H1 (cell line): ENCODE results near the gene LARP4B. TPM values are rescaled to one million over a fixed set of nuclear protein-coding genes. Genes with fewer than 3 reads are reported as not detected.

Experiments used
- CTCF ChIA-PET: fragments of 300-600 bp; sonication (Branson Sonifier 250); formaldehyde crosslinking; loops from one replicate; lab custom pipeline; 2021; ENCODE audit not compliant: partially characterized antibody; lab: Charles Lee
- POLR2A ChIA-PET: fragments of 300-600 bp; sonication (Branson Sonifier 250); formaldehyde crosslinking; loops from one replicate; lab custom pipeline; 2021; ENCODE audit warnings: inconsistent platforms; ENCODE audit not compliant: partially characterized antibody; lab: Charles Lee
- DNase-seq, 2 experiments: peaks; one replicate each; pipeline versions ENCODE4 v3.0.0 to v3.0.0-alpha.2; 2010 to 2022; ENCODE audit warnings: low spot score in 2 of 2, low read depth in 1 of 2, mixed read lengths in 1 of 2
- FAIRE-seq: peaks from 2 replicates; lab custom pipeline; 2011; peaks lifted over from hg19 to GRCh38; lab: Jason Lieb, UNC
- H2AFZ ChIP-seq: 2 replicates; pipeline ENCODE4 v1.8.1; 2012; ENCODE audit warnings: low read length, inconsistent platforms
- H2AK5ac ChIP-seq: 2 replicates; pipeline ENCODE4 v1.6.1; 2013; ENCODE audit warnings: low read depth, low read length
- H2BK120ac ChIP-seq: replicated peaks from 2 replicates; pipeline ENCODE3; 2013; ENCODE audit warnings: low read depth, low read length, inconsistent platforms
- H2BK12ac ChIP-seq: 2 replicates; pipeline ENCODE4 v1.6.1; 2013; ENCODE audit warnings: low read depth, low read length
- H2BK15ac ChIP-seq: 2 replicates; pipeline ENCODE4 v1.6.1; 2013; ENCODE audit warnings: low read length
- H2BK20ac ChIP-seq: 2 replicates; pipeline ENCODE4 v1.6.1; 2013; ENCODE audit warnings: low read length
- H2BK5ac ChIP-seq: 2 replicates; pipeline ENCODE4 v1.6.1; 2013; ENCODE audit warnings: low read depth, low read length
- H3K14ac ChIP-seq: 2 replicates; pipeline ENCODE4 v1.6.1; 2013; ENCODE audit warnings: inconsistent platforms; ENCODE audit not compliant: insufficient read length
- H3K18ac ChIP-seq: 2 replicates; pipeline ENCODE4 v1.6.1; 2013; ENCODE audit warnings: low read length; ENCODE audit errors: extremely low read depth
- H3K23ac ChIP-seq: 2 replicates; pipeline ENCODE4 v1.6.1; 2013; ENCODE audit warnings: inconsistent platforms; ENCODE audit not compliant: insufficient read length
- H3K23me2 ChIP-seq: 2 replicates; pipeline ENCODE4 v1.6.1; 2013; ENCODE audit warnings: low read depth, low read length
- H3K27ac ChIP-seq: 2 replicates; pipeline ENCODE4 v1.6.1; 2011; ENCODE audit warnings: low read depth, low read length, inconsistent platforms
- H3K27me3 ChIP-seq, 4 experiments: replicated peaks in 1 of 4; 1 replicate in 1 of 4; 2 replicates in 3 of 4; pipeline versions ENCODE4 v1.6.1 to v1.8.1; 2011 to 2013; ENCODE audit warnings: low read length in 3 of 4, mild to moderate bottlenecking in 3 of 4, inconsistent platforms in 2 of 4, mixed read lengths in 2 of 4, moderate library complexity in 1 of 4; ENCODE audit not compliant: control insufficient read depth in 3 of 4, insufficient read depth in 3 of 4; ENCODE audit errors: extremely low read depth in 1 of 4
- H3K36me3 ChIP-seq, 4 experiments: 2 replicates each; pipeline versions ENCODE4 v1.6.1 to v1.8.1; 2011 to 2013; ENCODE audit warnings: mild to moderate bottlenecking in 4 of 4, low read length in 3 of 4, moderate library complexity in 2 of 4, control low read depth in 1 of 4, inconsistent platforms in 1 of 4; ENCODE audit not compliant: insufficient read depth in 4 of 4, control insufficient read depth in 2 of 4
- H3K4ac ChIP-seq: replicated peaks from 2 replicates; pipeline ENCODE3; 2013; ENCODE audit warnings: low read length, low read depth, mixed read lengths, inconsistent platforms; ENCODE audit not compliant: insufficient read length
- H3K4me1 ChIP-seq, 4 experiments: replicated peaks in 1 of 4; 1 replicate in 1 of 4; 2 replicates in 3 of 4; pipeline versions ENCODE4 v1.6.1 to v1.8.1; 2011 to 2013; ENCODE audit warnings: low read length in 3 of 4, inconsistent platforms in 2 of 4, mixed read lengths in 1 of 4; ENCODE audit not compliant: insufficient read depth in 4 of 4, control insufficient read depth in 3 of 4
- H3K4me2 ChIP-seq, 2 experiments: 2 replicates each; pipeline versions ENCODE4 v1.6.1 to v1.8.1; 2011 to 2013; ENCODE audit warnings: low read depth in 2 of 2, low read length in 2 of 2, control low read depth in 1 of 2, inconsistent platforms in 1 of 2, mild to moderate bottlenecking in 1 of 2; ENCODE audit not compliant: insufficient read depth in 1 of 2
- H3K4me3 ChIP-seq, 4 experiments: fragments of 200-600, 300-600 bp in 1 of 4; sonication (generic), shearing (Covaris generic), sonication (Bioruptor Twin) in 1 of 4; 2 replicates each; pipeline versions ENCODE4 v1.5.1 to v1.8.1; 2011 to 2016; ENCODE audit warnings: low read length in 4 of 4, low read depth in 3 of 4, control low read depth in 2 of 4, inconsistent platforms in 2 of 4, mild to moderate bottlenecking in 2 of 4, mixed read lengths in 1 of 4, moderate library complexity in 1 of 4; ENCODE audit not compliant: insufficient read depth in 2 of 4; ENCODE audit errors: extremely low read depth in 1 of 4
- H3K56ac ChIP-seq: replicated peaks from 2 replicates; pipeline ENCODE3; 2013; ENCODE audit warnings: low read depth, mild to moderate bottlenecking, mixed read lengths, low read length, inconsistent platforms; ENCODE audit not compliant: insufficient read length
- H3K79me1 ChIP-seq: 2 replicates; pipeline ENCODE4 v1.6.1; 2013; ENCODE audit warnings: low read depth, low read length, control low read depth
- H3K79me2 ChIP-seq, 2 experiments: 2 replicates each; pipeline versions ENCODE4 v1.6.1 to v1.8.1; 2012 to 2013; ENCODE audit warnings: low read length in 2 of 2, mild to moderate bottlenecking in 2 of 2, inconsistent platforms in 1 of 2; ENCODE audit not compliant: insufficient read depth in 2 of 2, control insufficient read depth in 1 of 2
- H3K9ac ChIP-seq, 4 experiments: replicated peaks in 1 of 4; 1 replicate in 1 of 4; 2 replicates in 3 of 4; pipeline versions ENCODE4 v1.6.1 to v1.8.1; 2011 to 2013; ENCODE audit warnings: low read depth in 3 of 4, low read length in 3 of 4, control low read depth in 2 of 4, mild to moderate bottlenecking in 2 of 4, moderate library complexity in 2 of 4, inconsistent platforms in 1 of 4; ENCODE audit errors: extremely low read depth in 1 of 4
- H3K9me3 ChIP-seq, 2 experiments: 2 replicates each; pipeline versions ENCODE4 v1.6.1 to v1.8.1; 2012 to 2013; ENCODE audit warnings: mild to moderate bottlenecking in 2 of 2, moderate library complexity in 2 of 2, control low read depth in 1 of 2, inconsistent platforms in 1 of 2, low read depth in 1 of 2, low read length in 1 of 2, mixed read lengths in 1 of 2; ENCODE audit not compliant: insufficient read depth in 2 of 2
- H4K20me1 ChIP-seq, 2 experiments: replicated peaks in 1 of 2; 2 replicates each; pipeline versions ENCODE3 to v1.8.1; 2011 to 2013; ENCODE audit warnings: inconsistent platforms in 2 of 2, low read length in 2 of 2, mild to moderate bottlenecking in 1 of 2; ENCODE audit not compliant: insufficient read depth in 2 of 2, control insufficient read depth in 1 of 2
- H4K5ac ChIP-seq: 2 replicates; pipeline ENCODE4 v1.6.1; 2013; ENCODE audit warnings: low read length, low read depth, mixed read lengths, inconsistent platforms; ENCODE audit not compliant: insufficient read length
- H4K8ac ChIP-seq: 2 replicates; pipeline ENCODE4 v1.8.0; 2013; ENCODE audit warnings: mild to moderate bottlenecking, moderate library complexity, low read length, inconsistent platforms; ENCODE audit not compliant: insufficient read depth; ENCODE audit errors: extremely low read depth
- H4K91ac ChIP-seq: replicated peaks from 2 replicates; pipeline ENCODE3; 2013; ENCODE audit warnings: low read length, mixed read lengths, inconsistent platforms; ENCODE audit not compliant: insufficient read length
- CHD1 ChIP-seq: IDR thresholded peaks from 2 replicates; pipeline ENCODE4 v1.6.1; 2012; ENCODE audit warnings: low read depth, low read length, improper control_type of control experiment
- JUN ChIP-seq: IDR thresholded peaks from 2 replicates; pipeline ENCODE4 v1.6.1; 2011; ENCODE audit warnings: low read depth, mild to moderate bottlenecking, improper control_type of control experiment, low read length
- JUND ChIP-seq: IDR thresholded peaks from 2 replicates; pipeline ENCODE4 v1.6.1; 2011; ENCODE audit warnings: mild to moderate bottlenecking, improper control_type of control experiment, low read length
- KDM4A ChIP-seq: IDR thresholded peaks from one replicate; pipeline ENCODE4 v1.7.1; 2012; ENCODE audit warnings: low read depth, mild to moderate bottlenecking, moderate library complexity, low read length, inconsistent platforms; ENCODE audit not compliant: severe bottlenecking
- NANOG ChIP-seq: IDR thresholded peaks from 2 replicates; pipeline ENCODE4 v1.6.1; 2011; ENCODE audit warnings: low read length, low read depth, mild to moderate bottlenecking, inconsistent platforms; ENCODE audit not compliant: insufficient read depth, poor library complexity, severe bottlenecking
- POLR2A ChIP-seq, 2 experiments: IDR thresholded peaks; 1 replicate in 1 of 2; 2 replicates in 1 of 2; pipeline ENCODE4 v1.6.1; 2011; ENCODE audit warnings: low read depth in 2 of 2, low read length in 2 of 2, mild to moderate bottlenecking in 2 of 2; ENCODE audit errors: control extremely low read depth in 1 of 2
- RBBP5 ChIP-seq: IDR thresholded peaks from 2 replicates; pipeline ENCODE4 v1.7.1; 2012; ENCODE audit warnings: low read depth, mild to moderate bottlenecking, inconsistent platforms, low read length, moderate library complexity, borderline replicate concordance
- SIN3A ChIP-seq, 2 experiments: IDR thresholded peaks in 1 of 2; conservative IDR thresholded peaks in 1 of 2; 2 replicates each; pipeline ENCODE4 v1.6.1; 2011 to 2012; ENCODE audit warnings: low read length in 2 of 2, improper control_type of control experiment in 1 of 2, low read depth in 1 of 2, mild to moderate bottlenecking in 1 of 2
- SIX5 ChIP-seq: IDR thresholded peaks from 2 replicates; pipeline ENCODE4 v1.6.1; 2011; ENCODE audit warnings: mild to moderate bottlenecking, low read depth, low read length
- SP2 ChIP-seq: IDR thresholded peaks from 2 replicates; pipeline ENCODE4 v1.6.1; 2012; ENCODE audit warnings: mild to moderate bottlenecking, low read length, inconsistent platforms
- YY1 ChIP-seq: IDR thresholded peaks from 2 replicates; pipeline ENCODE4 v1.6.1; 2011; ENCODE audit warnings: low read depth, mild to moderate bottlenecking, low read length
- WGBS, 2 experiments: shearing (Covaris generic) in 1 of 2; methylation state at CpG; one replicate each; pipeline versions ENCODE4 v1.1.6 to v1.1.7; 2013 to 2015; ENCODE audit warnings: low lambda C conversion rate in 2 of 2, mixed read lengths in 2 of 2, inconsistent platforms in 1 of 2, low coverage in 1 of 2, missing lambda C conversion rate in 1 of 2; ENCODE audit not compliant: insufficient replicate concordance in 2 of 2, insufficient coverage in 1 of 2, insufficient read length in 1 of 2; ENCODE audit errors: extremely low coverage in 1 of 2, missing lambda C conversion rate in 1 of 2; 5-methylcytosine and 5-hydroxymethylcytosine counted together
- polyA plus RNA-seq, 7 experiments: library from polyadenylated mRNA; depleted of rRNA in 3 of 7; stranded (reverse) in 5 of 7; unstranded in 2 of 7; fragments of >200 nt in 5 of 7; fragments of 200-250 nt in 2 of 7; gene quantifications; 1 replicate in 5 of 7; 2 replicates in 1 of 7; 4 replicates in 1 of 7; pipeline versions ENCODE4 v1.2.1 to v1.2.3, GENCODE V29; 2011 to 2013; ENCODE audit warnings: missing spikeins in 2 of 7, mixed read lengths in 2 of 7
- total RNA-seq: library from RNA; stranded (reverse); fragmentation: NEBNext Ultra II Directional; extraction: Animal tissue kit (Norgen Biotek cat#: 25700); gene quantifications from 2 replicates; pipeline ENCODE4 v1.2.1, GENCODE V29; 2021

The LARP4B gene
- total and polyA plus RNA-seq, 2 of the 8 experiments (the other 6 are each of a cell fraction or from before 2014, with no cell fraction given): 20.1 to 78.6 TPM

- no peaks in the 10 kb centered on the region for H3K23me2 ChIP-seq
- H3K18ac ChIP-seq: no peak overlapping the region
- H3K56ac ChIP-seq: no peak overlapping the region
- H3K27me3 ChIP-seq: no peaks in the 10 kb centered on the region
- peaks cover 4 to 21% (median 9%) of the 10 kb centered on the region in 4 experiments; a peak in 5 of 8 replicates for H3K36me3 ChIP-seq
- no peak overlapping the region for H3K14ac ChIP-seq
- H3K79me1 ChIP-seq: no peaks in the 10 kb centered on the region
- H4K91ac ChIP-seq: no peak overlapping the region
- H2BK20ac ChIP-seq: no peak overlapping the region
- no peaks in the 10 kb centered on the region for H3K9me3 ChIP-seq
- no peak overlapping the region for H3K4me3 ChIP-seq
- peaks cover 0 to 10% of the 10 kb centered on the region in 2 experiments for H4K20me1 ChIP-seq
- POLR2A ChIA-PET: interaction anchor here (0.7 to 1.2 kb wide), 2 partner anchors 19 to 227 kb away, joined by 3 read pairs; no protein-coding TSS in a partner anchor
- DNase-seq (no peak), FAIRE-seq (no peak)
- no peak overlapping the region for H3K23ac ChIP-seq
- no peak overlapping the region for H2BK15ac ChIP-seq
- H3K4ac ChIP-seq: no peak overlapping the region
- no peak overlapping the region for H2BK12ac ChIP-seq
- H2BK120ac ChIP-seq: no peak overlapping the region
- H3K9ac ChIP-seq: no peak overlapping the region
- H2BK5ac ChIP-seq: no peak overlapping the region
- TF ChIP-seq SIN3A (conservative IDR thresholded peaks at IDR 0.05 in 1 of 2, IDR thresholded peaks at IDR 0.05 in 1 of 2; ENCODE audit: low read depth in 1 of 2, low read length in 2 of 2) (no peak), YY1 (no peak), RBBP5 (no peak), SIX5 (no peak), NANOG (no peak), POLR2A (IDR thresholded peaks at IDR 0.05; ENCODE audit: control extremely low read depth in 1 of 2, low read depth in 2 of 2, low read length in 2 of 2) (no peak), JUND (no peak), KDM4A (no peak), CHD1 (no peak), JUN (no peak), SP2 (no peak)
- WGBS, 2 experiments: 90% methylated on average over 20 of the region's 20 CpGs; no CpG with 5 or more reads in 1 of the 2 experiments
- H3K4me2 ChIP-seq: no peak overlapping the region
- H4K8ac ChIP-seq: no peak overlapping the region
- no peaks in the 10 kb centered on the region for H3K79me2 ChIP-seq
- H2AK5ac ChIP-seq: no peak overlapping the region
- H4K5ac ChIP-seq: no peak overlapping the region
- no peak overlapping the region for H2AFZ ChIP-seq
- H3K27ac ChIP-seq: no peak overlapping the region
- peaks cover 0 to 6% (median 0%) of the 10 kb centered on the region in 4 experiments; a peak in 1 of 7 replicates for H3K4me1 ChIP-seq
- CTCF ChIA-PET: interaction anchor here (0.9 to 2.1 kb wide), 5 partner anchors 10 to 18 kb away, joined by 3 to 10 read pairs (median 5); no protein-coding TSS in a partner anchor
Observed at GRCh38 chr10:804191-804781, 127.2 kb downstream of the LARP4B start.
